GM12801 (cell line): ENCODE results near the gene LRRC23.

Experiments used
- TF ChIP-seq, protein P1 (sequence below): IDR thresholded peaks from one replicate; pipeline ENCODE4 v1.5.1; 2011; ENCODE audit warnings: control low read depth; ENCODE audit not compliant: insufficient read length; ENCODE audit errors: extremely low read depth

The LRRC23 gene

GRCh38 chr12:6914246-6914946 is 9.8 kb downstream of the LRRC23 start, which contains the start of gene ENO2:
TSS of gene ENO2 (plus strand) at chr12:6914580. CDS start at chr12:6915833, 1,253 bp downstream.
- TF ChIP-seq, protein P1, sequence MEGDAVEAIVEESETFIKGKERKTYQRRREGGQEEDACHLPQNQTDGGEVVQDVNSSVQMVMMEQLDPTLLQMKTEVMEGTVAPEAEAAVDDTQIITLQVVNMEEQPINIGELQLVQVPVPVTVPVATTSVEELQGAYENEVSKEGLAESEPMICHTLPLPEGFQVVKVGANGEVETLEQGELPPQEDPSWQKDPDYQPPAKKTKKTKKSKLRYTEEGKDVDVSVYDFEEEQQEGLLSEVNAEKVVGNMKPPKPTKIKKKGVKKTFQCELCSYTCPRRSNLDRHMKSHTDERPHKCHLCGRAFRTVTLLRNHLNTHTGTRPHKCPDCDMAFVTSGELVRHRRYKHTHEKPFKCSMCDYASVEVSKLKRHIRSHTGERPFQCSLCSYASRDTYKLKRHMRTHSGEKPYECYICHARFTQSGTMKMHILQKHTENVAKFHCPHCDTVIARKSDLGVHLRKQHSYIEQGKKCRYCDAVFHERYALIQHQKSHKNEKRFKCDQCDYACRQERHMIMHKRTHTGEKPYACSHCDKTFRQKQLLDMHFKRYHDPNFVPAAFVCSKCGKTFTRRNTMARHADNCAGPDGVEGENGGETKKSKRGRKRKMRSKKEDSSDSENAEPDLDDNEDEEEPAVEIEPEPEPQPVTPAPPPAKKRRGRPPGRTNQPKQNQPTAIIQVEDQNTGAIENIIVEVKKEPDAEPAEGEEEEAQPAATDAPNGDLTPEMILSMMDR = no peak

- TF ChIP-seq, protein P1 = no peak
Observed at GRCh38 chr12:6914947-6915788, 10.5 kb downstream of the LRRC23 start.

- TF ChIP-seq, protein P1 = no peak
Observed at GRCh38 chr12:6915789-6916285, 11.2 kb downstream of the LRRC23 start.

DNA sequence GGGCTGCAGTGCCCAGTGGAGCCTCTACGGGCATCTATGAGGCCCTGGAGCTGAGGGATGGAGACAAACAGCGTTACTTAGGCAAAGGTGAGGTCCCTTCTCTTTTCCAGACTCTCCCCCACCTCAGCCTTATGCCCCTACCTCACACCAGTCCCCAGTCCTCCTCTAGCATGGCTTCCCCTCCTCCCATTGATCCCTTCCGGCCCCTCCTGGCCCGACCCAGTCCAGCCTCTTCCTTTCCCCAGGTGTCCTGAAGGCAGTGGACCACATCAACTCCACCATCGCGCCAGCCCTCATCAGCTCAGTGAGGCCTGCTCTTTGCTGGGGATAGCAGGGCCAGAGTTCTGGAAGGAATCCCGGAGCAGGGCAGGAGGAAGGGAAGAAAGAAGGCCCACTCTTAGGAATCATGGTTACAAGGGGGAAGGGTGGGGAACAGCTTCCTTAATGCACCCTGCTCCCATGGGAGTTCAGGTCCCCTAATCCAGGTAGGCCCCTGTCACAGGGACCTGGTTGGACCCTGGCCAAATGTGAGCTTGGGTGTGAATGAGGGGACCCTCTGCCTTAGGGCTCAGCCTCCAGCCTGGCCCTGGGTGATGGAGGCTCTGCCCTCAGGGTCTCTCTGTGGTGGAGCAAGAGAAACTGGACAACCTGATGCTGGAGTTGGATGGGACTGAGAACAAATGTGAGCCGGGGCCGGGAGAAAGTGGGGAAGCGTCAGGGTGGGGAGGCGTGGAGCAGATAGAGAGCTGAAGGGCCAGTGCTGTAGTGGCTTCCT is 12.0 kb downstream of the LRRC23 start:
- TF ChIP-seq, protein P1 = no peak

GRCh38 chr12:6917491-6918231 is 13.0 kb downstream of the LRRC23 start:
- TF ChIP-seq, protein P1 = no peak

- TF ChIP-seq, protein P1 = no peak
Observed at GRCh38 chr12:6919588-6919987, 15.0 kb downstream of the LRRC23 start.

- TF ChIP-seq, protein P1 = no peak
Observed at GRCh38 chr12:6921539-6921938, 16.9 kb downstream of the LRRC23 start.
